ENCODE data around the gene ZNF778.

The ZNF778 gene

GRCh38 chr16:89176147-89176690 is 41.3 kb upstream of the ZNF778 start:
- ChIA-PET POLR2A (interaction anchor here (0.6 kb wide), 1 partner anchor 690 kb away, joined by 3 read pairs; no protein-coding TSS in a partner anchor), CTCF (interaction anchor here (0.8 kb wide), 1 partner anchor 9 kb away, joined by 4 read pairs; no protein-coding TSS in a partner anchor)
- Histone ChIP-seq H3K4me3 (ENCODE audit: low read depth, low read length) (no peak overlapping the region), H3K36me3 (ENCODE audit: control insufficient read depth in 2 of 2, insufficient read depth in 1 of 2, low read length in 2 of 2) (no peaks in the 10 kb centered on the region), H3K4me1 (ENCODE audit: control insufficient read depth, insufficient read depth, low read length) (0 out of 2 replicates have a peak, but pooled peaks cover 3% of the 10 kb centered on the region), H3K27ac (ENCODE audit: extremely low read depth, low read depth, low read length) (no peak overlapping the region), H3K9me3 (ENCODE audit: control insufficient read depth, insufficient read depth, low read depth, low read length) (no peaks in the 10 kb centered on the region)
- TF ChIP-seq, protein P1, sequence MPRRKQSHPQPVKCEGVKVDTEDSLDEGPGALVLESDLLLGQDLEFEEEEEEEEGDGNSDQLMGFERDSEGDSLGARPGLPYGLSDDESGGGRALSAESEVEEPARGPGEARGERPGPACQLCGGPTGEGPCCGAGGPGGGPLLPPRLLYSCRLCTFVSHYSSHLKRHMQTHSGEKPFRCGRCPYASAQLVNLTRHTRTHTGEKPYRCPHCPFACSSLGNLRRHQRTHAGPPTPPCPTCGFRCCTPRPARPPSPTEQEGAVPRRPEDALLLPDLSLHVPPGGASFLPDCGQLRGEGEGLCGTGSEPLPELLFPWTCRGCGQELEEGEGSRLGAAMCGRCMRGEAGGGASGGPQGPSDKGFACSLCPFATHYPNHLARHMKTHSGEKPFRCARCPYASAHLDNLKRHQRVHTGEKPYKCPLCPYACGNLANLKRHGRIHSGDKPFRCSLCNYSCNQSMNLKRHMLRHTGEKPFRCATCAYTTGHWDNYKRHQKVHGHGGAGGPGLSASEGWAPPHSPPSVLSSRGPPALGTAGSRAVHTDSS (tag by site-specific recombination; IDR thresholded peaks at IDR 0.05), result no peak
- TF ChIP-seq ZNF473 (tag by site-specific recombination; IDR thresholded peaks at IDR 0.05) (no peak), PRDM4 (tag by site-specific recombination; IDR thresholded peaks at IDR 0.05) (no peak), ZNF311 (tag by site-specific recombination; IDR thresholded peaks at IDR 0.05; ENCODE audit: borderline replicate concordance) (no peak), OSR2 (tag by site-specific recombination; IDR thresholded peaks at IDR 0.05) (no peak), ZNF768 (tag by site-specific recombination; IDR thresholded peaks at IDR 0.05) (no peak), ZNF560 (tag by site-specific recombination; IDR thresholded peaks at IDR 0.05; ENCODE audit: borderline replicate concordance) (no peak)
- TF ChIP-seq, protein P2, sequence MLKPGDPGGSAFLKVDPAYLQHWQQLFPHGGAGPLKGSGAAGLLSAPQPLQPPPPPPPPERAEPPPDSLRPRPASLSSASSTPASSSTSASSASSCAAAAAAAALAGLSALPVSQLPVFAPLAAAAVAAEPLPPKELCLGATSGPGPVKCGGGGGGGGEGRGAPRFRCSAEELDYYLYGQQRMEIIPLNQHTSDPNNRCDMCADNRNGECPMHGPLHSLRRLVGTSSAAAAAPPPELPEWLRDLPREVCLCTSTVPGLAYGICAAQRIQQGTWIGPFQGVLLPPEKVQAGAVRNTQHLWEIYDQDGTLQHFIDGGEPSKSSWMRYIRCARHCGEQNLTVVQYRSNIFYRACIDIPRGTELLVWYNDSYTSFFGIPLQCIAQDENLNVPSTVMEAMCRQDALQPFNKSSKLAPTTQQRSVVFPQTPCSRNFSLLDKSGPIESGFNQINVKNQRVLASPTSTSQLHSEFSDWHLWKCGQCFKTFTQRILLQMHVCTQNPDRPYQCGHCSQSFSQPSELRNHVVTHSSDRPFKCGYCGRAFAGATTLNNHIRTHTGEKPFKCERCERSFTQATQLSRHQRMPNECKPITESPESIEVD (tag by site-specific recombination; IDR thresholded peaks at IDR 0.05), result no peak
- TF ChIP-seq, protein P3, sequence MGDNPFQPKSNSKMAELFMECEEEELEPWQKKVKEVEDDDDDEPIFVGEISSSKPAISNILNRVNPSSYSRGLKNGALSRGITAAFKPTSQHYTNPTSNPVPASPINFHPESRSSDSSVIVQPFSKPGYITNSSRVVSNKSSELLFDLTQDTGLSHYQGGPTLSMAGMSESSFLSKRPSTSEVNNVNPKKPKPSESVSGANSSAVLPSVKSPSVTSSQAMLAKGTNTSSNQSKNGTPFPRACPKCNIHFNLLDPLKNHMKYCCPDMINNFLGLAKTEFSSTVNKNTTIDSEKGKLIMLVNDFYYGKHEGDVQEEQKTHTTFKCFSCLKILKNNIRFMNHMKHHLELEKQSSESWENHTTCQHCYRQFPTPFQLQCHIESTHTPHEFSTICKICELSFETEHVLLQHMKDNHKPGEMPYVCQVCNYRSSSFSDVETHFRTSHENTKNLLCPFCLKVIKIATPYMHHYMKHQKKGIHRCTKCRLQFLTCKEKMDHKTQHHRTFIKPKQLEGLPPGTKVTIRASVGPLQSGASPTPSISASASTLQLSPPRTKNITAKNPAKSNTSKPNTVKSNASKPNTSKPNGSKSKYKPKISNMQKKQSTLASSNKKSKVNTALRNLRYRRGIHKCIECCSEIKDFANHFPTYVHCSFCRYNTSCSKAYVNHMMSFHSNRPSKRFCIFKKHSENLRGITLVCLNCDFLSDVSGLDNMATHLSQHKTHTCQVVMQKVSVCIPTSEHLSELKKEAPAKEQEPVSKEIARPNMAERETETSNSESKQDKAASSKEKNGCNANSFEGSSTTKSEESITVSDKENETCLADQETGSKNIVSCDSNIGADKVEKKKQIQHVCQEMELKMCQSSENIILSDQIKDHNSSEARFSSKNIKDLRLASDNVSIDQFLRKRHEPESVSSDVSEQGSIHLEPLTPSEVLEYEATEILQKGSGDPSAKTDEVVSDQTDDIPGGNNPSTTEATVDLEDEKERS (tag by site-specific recombination; IDR thresholded peaks at IDR 0.05), result no peak

DNA sequence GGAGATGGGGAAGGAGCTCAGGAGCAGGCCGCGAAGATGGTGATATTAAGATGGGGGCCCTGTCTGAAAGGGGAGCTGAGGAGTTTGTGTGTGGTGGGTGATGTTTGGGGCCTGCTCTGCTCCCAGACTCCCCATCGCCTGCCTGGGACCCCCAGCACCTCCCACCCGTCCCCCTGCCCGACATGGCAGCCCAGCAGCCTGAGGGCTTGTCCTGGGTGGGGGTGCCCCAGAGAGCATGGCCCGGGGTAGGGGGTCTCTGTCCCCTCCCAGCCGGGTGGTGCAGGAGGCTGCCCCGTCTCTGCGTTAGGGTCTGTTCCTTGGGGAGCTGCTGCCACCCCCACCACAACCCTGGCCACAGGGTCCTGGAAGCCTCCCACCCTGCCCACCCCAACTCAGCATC is 40.8 kb upstream of the ZNF778 start:
- ChIA-PET POLR2A (interaction anchor here (0.6 kb wide), 1 partner anchor 689 kb away, joined by 3 read pairs; no protein-coding TSS in a partner anchor), CTCF (interaction anchor here (0.6 to 0.8 kb wide), 2 partner anchors 9 to 367 kb away, joined by 4 read pairs; no protein-coding TSS in a partner anchor)
- H3K4me1 ChIP-seq (ENCODE audit: control insufficient read depth, insufficient read depth, low read length), result 0 out of 2 replicates have a peak, but pooled peaks cover 3% of the 10 kb centered on the region
- TF ChIP-seq ZNF560 (tag by site-specific recombination; IDR thresholded peaks at IDR 0.05; ENCODE audit: borderline replicate concordance) (no peak), SCRT2 (tag by site-specific recombination; IDR thresholded peaks at IDR 0.05) (no peak), ZNF843 (tag by site-specific recombination; IDR thresholded peaks at IDR 0.05) (no peak), ZNF302 (tag by site-specific recombination; IDR thresholded peaks at IDR 0.05; ENCODE audit: low read depth) (no peak), OSR2 (tag by site-specific recombination; IDR thresholded peaks at IDR 0.05) (no peak), ZNF658 (tag by site-specific recombination; IDR thresholded peaks at IDR 0.05) (no peak), IKZF3 (tag by site-specific recombination; IDR thresholded peaks at IDR 0.05) (no peak), ZNF366 (tag by site-specific recombination; conservative IDR thresholded peaks at IDR 0.05) (no peak), ZBTB17 (tag by site-specific recombination; IDR thresholded peaks at IDR 0.05) (no peak)
- TF ChIP-seq, protein P4, sequence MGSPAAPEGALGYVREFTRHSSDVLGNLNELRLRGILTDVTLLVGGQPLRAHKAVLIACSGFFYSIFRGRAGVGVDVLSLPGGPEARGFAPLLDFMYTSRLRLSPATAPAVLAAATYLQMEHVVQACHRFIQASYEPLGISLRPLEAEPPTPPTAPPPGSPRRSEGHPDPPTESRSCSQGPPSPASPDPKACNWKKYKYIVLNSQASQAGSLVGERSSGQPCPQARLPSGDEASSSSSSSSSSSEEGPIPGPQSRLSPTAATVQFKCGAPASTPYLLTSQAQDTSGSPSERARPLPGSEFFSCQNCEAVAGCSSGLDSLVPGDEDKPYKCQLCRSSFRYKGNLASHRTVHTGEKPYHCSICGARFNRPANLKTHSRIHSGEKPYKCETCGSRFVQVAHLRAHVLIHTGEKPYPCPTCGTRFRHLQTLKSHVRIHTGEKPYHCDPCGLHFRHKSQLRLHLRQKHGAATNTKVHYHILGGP (tag by site-specific recombination; IDR thresholded peaks at IDR 0.05), result no peak
- TF ChIP-seq, protein P2 (tag by site-specific recombination; IDR thresholded peaks at IDR 0.05), result no peak
- TF ChIP-seq, protein P5, sequence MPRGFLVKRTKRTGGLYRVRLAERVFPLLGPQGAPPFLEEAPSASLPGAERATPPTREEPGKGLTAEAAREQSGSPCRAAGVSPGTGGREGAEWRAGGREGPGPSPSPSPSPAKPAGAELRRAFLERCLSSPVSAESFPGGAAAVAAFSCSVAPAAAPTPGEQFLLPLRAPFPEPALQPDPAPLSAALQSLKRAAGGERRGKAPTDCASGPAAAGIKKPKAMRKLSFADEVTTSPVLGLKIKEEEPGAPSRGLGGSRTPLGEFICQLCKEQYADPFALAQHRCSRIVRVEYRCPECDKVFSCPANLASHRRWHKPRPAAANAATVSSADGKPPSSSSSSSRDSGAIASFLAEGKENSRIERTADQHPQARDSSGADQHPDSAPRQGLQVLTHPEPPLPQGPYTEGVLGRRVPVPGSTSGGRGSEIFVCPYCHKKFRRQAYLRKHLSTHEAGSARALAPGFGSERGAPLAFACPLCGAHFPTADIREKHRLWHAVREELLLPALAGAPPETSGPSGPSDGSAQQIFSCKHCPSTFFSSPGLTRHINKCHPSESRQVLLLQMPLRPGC (tag by site-specific recombination; IDR thresholded peaks at IDR 0.05), result no peak

More for the DNA sequence above, 40.8 kb upstream of the ZNF778 start:
- Histone ChIP-seq H3K4me3 (ENCODE audit: low read depth, low read length) (no peak overlapping the region), H3K36me3 (ENCODE audit: control insufficient read depth in 2 of 2, insufficient read depth in 1 of 2, low read length in 2 of 2) (no peaks in the 10 kb centered on the region), H3K27ac (ENCODE audit: extremely low read depth, low read depth, low read length) (no peak overlapping the region), H3K9me3 (ENCODE audit: control insufficient read depth, insufficient read depth, low read depth, low read length) (no peaks in the 10 kb centered on the region)
